ENCODE data around the gene TIE1. TPM values are rescaled to one million over a fixed set of nuclear protein-coding genes. Genes with fewer than 3 reads are reported as not detected.
A peak's percentile ranks its signal among the peaks of the same experiment; 100 is the strongest.

Gene TIE1
- total RNA-seq, 3 donors from 2014 or later (not counting 1 experiment from before 2014, with no cell fraction given), result 4.5 to 10.7 (median 6.7) TPM

DNA sequence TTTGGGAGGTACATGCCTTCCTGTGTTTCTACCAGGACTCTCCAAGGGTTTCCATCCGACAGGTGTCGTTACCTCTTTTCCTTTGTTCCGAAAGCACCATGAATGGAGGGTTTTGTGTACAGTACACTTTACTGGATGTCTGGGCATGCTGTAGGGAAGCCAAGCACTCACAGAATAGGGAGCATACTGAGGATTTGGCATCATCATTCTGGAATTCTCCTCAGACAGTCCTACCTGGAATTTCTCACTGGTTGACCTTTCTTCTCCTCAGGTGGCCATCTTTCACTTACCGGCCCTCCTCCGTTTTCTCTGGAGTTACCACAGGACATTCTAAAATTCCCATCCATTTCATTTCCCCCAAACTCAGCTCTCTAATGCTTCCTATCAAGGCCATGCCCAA lies 30.9 kb downstream of the TIE1 start:
- 97% methylated on average over 5 of the region's 5 CpGs for WGBS (ENCODE audit: insufficient coverage)
- Histone ChIP-seq H3K36me3 (ENCODE audit: control insufficient read depth, insufficient read depth, low read length) (no peaks in the 10 kb centered on the region), H3K4me3 (ENCODE audit: low read length) (no peak overlapping the region), H3K4me1 (ENCODE audit: control insufficient read depth, insufficient read depth, low read length) (no peaks in the 10 kb centered on the region), H3K27me3 (ENCODE audit: control insufficient read depth, insufficient read depth, low read length) (no peaks in the 10 kb centered on the region), H3K27ac (ENCODE audit: low read length) (no peak overlapping the region), H3K9me3 (ENCODE audit: control insufficient read depth, insufficient read depth, low read length) (peaks cover 3% of the 10 kb centered on the region)
- TF ChIP-seq, protein P1, sequence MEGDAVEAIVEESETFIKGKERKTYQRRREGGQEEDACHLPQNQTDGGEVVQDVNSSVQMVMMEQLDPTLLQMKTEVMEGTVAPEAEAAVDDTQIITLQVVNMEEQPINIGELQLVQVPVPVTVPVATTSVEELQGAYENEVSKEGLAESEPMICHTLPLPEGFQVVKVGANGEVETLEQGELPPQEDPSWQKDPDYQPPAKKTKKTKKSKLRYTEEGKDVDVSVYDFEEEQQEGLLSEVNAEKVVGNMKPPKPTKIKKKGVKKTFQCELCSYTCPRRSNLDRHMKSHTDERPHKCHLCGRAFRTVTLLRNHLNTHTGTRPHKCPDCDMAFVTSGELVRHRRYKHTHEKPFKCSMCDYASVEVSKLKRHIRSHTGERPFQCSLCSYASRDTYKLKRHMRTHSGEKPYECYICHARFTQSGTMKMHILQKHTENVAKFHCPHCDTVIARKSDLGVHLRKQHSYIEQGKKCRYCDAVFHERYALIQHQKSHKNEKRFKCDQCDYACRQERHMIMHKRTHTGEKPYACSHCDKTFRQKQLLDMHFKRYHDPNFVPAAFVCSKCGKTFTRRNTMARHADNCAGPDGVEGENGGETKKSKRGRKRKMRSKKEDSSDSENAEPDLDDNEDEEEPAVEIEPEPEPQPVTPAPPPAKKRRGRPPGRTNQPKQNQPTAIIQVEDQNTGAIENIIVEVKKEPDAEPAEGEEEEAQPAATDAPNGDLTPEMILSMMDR (IDR thresholded peaks at IDR 0.05), result no peak
- H3K4me1 Mint-ChIP-seq, result no peaks in the 10 kb centered on the region
- no peak overlapping the region for H3K4me3 Mint-ChIP-seq
- no peak overlapping the region for H3K27ac Mint-ChIP-seq
- H3K27me3 Mint-ChIP-seq (ENCODE audit: low read depth in 2 of 2), result no peaks in the 10 kb centered on the region
- intact Hi-C loops (cut with micrococcal nuclease), result no loop called here
- ATAC-seq (no peak), DNase-seq (no peak)
- no peaks in the 10 kb centered on the region for H3K36me3 Mint-ChIP-seq
- no peaks in the 10 kb centered on the region for H3K9me3 Mint-ChIP-seq

DNA sequence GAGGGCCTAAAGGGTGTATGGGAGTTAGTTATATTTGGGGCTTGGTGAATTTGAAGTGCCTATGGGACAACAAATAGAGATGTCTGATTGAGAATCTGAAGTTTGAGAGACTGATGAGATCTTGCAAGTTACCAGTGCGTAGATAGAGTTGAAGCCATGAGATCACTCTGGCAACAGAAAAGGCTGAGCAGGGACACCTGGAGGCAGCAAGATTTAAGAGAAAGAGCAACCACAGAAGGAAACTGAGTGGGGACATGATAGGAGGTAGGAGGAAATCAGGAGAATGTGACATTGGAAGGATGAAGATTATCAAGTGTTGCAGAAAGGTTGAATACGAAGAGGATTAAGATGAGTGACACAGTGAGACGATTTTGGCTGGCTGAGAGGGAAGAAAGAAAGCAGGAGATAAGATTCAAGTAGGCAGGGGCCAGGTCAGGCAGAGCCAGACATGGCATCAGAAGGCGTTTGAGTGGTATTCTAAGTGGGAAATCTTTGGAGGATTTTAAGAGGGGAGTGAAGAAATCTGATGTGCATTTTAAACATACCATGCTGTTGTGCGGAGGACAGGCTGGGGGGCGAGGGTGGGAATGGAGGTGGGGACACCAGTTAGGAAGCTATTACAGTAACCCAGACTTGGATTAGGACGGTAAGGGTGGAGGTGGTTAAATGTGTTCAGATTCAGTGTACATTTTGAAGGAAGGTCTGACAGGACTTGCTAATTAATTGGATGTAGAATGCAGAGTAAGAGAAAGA lies 33.8 kb downstream of the TIE1 start:
- DNase-seq (no peak), ATAC-seq (no peak)
- H3K4me3 ChIP-seq (ENCODE audit: low read length), result no peak overlapping the region
- WGBS (ENCODE audit: insufficient coverage), result 73% methylated on average over 7 of the region's 7 CpGs
- no peaks in the 10 kb centered on the region for H3K9me3 ChIP-seq (ENCODE audit: control insufficient read depth, insufficient read depth, low read length)
- no peaks in the 10 kb centered on the region for H3K36me3 ChIP-seq (ENCODE audit: control insufficient read depth, insufficient read depth, low read length)
- H3K4me1 ChIP-seq (ENCODE audit: control insufficient read depth, insufficient read depth, low read length), result no peaks in the 10 kb centered on the region
- H3K27ac Mint-ChIP-seq, result peak overlapping the region in 1 of 2 donors; percentile 11
- H3K4me3 Mint-ChIP-seq, result no peak overlapping the region
- no peak overlapping the region for H3K27ac ChIP-seq (ENCODE audit: low read length)
- intact Hi-C loops (cut with micrococcal nuclease), result no loop called here
- no peaks in the 10 kb centered on the region for H3K9me3 Mint-ChIP-seq
- no peaks in the 10 kb centered on the region for H3K36me3 Mint-ChIP-seq
- no peaks in the 10 kb centered on the region for H3K4me1 Mint-ChIP-seq
- TF ChIP-seq, protein P1 (IDR thresholded peaks at IDR 0.05), result no peak
- H3K27me3 Mint-ChIP-seq (ENCODE audit: low read depth in 2 of 2), result no peaks in the 10 kb centered on the region
- no peaks in the 10 kb centered on the region for H3K27me3 ChIP-seq (ENCODE audit: control insufficient read depth, insufficient read depth, low read length)

DNA sequence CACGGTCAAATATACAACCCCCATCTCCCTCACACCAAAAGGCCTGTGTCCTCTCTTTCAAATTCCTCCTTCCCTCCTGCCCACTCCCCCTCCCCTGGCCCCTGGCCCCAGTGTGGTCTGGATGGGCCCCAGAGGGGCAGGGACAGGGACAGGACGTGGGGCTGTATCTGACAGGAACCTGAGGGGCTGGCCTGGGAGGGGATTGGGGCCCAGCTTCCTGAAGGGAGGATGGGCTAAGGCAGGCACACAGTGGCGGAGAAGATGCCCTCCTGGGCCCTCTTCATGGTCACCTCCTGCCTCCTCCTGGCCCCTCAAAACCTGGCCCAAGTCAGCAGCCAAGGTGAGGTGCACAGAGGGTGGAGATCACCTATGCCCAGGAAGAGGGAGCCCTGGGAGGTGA lies 36.8 kb downstream of the TIE1 start, which contains the start of gene MPL:
Gene MPL (plus strand): TSS at position 231 of the 400 bp plus-strand sequence. CDS start 31 bp downstream, at position 262.
- Mint-ChIP-seq H3K9me3 (no peaks in the 10 kb centered on the region), H3K27ac (no peak within 1 kb of the TSS), H3K36me3 (no peaks in the 10 kb centered on the region), H3K4me3 (no peak within 1 kb of the TSS), H3K27me3 (ENCODE audit: low read depth in 2 of 2) (no peaks in the 10 kb centered on the region), H3K4me1 (no peaks in the 10 kb centered on the region)
- Histone ChIP-seq H3K4me1 (ENCODE audit: control insufficient read depth, insufficient read depth, low read length) (no peaks in the 10 kb centered on the region), H3K4me3 (ENCODE audit: low read length) (no peak within 1 kb of the TSS), H3K36me3 (ENCODE audit: control insufficient read depth, insufficient read depth, low read length) (no peaks in the 10 kb centered on the region), H3K27ac (ENCODE audit: low read length) (no peak within 1 kb of the TSS), H3K9me3 (ENCODE audit: control insufficient read depth, insufficient read depth, low read length) (no peaks in the 10 kb centered on the region), H3K27me3 (ENCODE audit: control insufficient read depth, insufficient read depth, low read length) (no peaks in the 10 kb centered on the region)
- TF ChIP-seq, protein P1 (IDR thresholded peaks at IDR 0.05), result no peak
- WGBS (ENCODE audit: insufficient coverage), result 45% methylated on average over 3 of the region's 3 CpGs
- intact Hi-C loops (cut with micrococcal nuclease), result no loop called here
- DNase-seq (no peak), ATAC-seq (no peak)

DNA sequence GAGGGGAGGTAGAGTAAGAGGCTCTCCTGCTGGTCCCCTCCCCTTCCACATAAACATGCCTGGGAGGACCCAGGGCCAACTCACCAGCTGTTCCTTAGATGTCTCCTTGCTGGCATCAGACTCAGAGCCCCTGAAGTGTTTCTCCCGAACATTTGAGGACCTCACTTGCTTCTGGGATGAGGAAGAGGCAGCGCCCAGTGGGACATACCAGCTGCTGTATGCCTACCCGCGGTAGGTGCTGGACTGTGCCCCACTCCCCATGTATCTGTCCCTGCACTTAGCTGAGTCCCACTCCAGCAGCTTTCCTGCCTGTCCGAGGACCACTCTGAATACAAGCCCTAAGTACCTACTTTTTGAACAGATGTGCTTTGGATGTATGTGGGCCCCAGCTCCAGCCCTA lies 37.2 kb downstream of the TIE1 start:
- Histone ChIP-seq H3K4me3 (ENCODE audit: low read length) (no peak overlapping the region), H3K27me3 (ENCODE audit: control insufficient read depth, insufficient read depth, low read length) (no peaks in the 10 kb centered on the region), H3K36me3 (ENCODE audit: control insufficient read depth, insufficient read depth, low read length) (no peaks in the 10 kb centered on the region), H3K27ac (ENCODE audit: low read length) (no peak overlapping the region), H3K4me1 (ENCODE audit: control insufficient read depth, insufficient read depth, low read length) (no peaks in the 10 kb centered on the region), H3K9me3 (ENCODE audit: control insufficient read depth, insufficient read depth, low read length) (no peaks in the 10 kb centered on the region)
- ATAC-seq (no peak), DNase-seq (no peak)
- WGBS (ENCODE audit: insufficient coverage), result 47% methylated on average over 5 of the region's 5 CpGs
- Mint-ChIP-seq H3K9me3 (no peaks in the 10 kb centered on the region), H3K27me3 (ENCODE audit: low read depth in 2 of 2) (no peaks in the 10 kb centered on the region), H3K27ac (no peak overlapping the region), H3K36me3 (no peaks in the 10 kb centered on the region), H3K4me3 (no peak overlapping the region), H3K4me1 (no peaks in the 10 kb centered on the region)
- intact Hi-C loops (cut with micrococcal nuclease), result no loop called here
- TF ChIP-seq, protein P1 (IDR thresholded peaks at IDR 0.05), result no peak

Measured in natural killer cell (primary cell).